ENCODE data around the gene DUSP28. TPM values are rescaled to one million over a fixed set of nuclear protein-coding genes. Genes with fewer than 3 reads are reported as not detected.

Gene DUSP28
- total and polyA plus RNA-seq, 2 experiments from 2014 or later: 2.7 to 4.3 TPM

GRCh38 chr2:240525802-240526201, 34.4 kb upstream of the DUSP28 start:
- H2AFZ ChIP-seq: no peak overlapping the region
- Mint-ChIP-seq H3K27me3 (ENCODE audit: insufficient read depth, low read depth, poor library complexity) (peaks cover 6% of the 10 kb centered on the region), H3K36me3 (ENCODE audit: low read depth) (peaks cover 74% of the 10 kb centered on the region), H3K4me3 (no peak overlapping the region), H3K27ac (no peak overlapping the region), H3K9me3 (peaks cover 76% of the 10 kb centered on the region), H3K4me1 (peaks cover under 1% of the 10 kb centered on the region)
- H3F3A ChIP-seq (replicated peaks; ENCODE audit: low read depth): no peaks in the 10 kb centered on the region
- H3K27ac ChIP-seq (ENCODE audit: low read depth): no peak overlapping the region
- ATAC-seq (no peak), DNase-seq (ENCODE audit: low spot score) (no peak)
- no peaks in the 10 kb centered on the region for H3K79me2 ChIP-seq (replicated peaks; ENCODE audit: insufficient read depth)
- H3K4me2 ChIP-seq: no peak overlapping the region
- no peaks in the 10 kb centered on the region for H3K4me1 ChIP-seq (ENCODE audit: insufficient read depth)
- H3K4me3 ChIP-seq: no peak overlapping the region
- H3K9me2 ChIP-seq (ENCODE audit: insufficient read depth): peaks cover 3% of the 10 kb centered on the region; the same call in 1 of the 2 replicates
- H3K36me3 ChIP-seq (ENCODE audit: insufficient read depth): no peaks in the 10 kb centered on the region
- H3K27me3 ChIP-seq (ENCODE audit: insufficient read depth): no peaks in the 10 kb centered on the region
- no peak for TF ChIP-seq STAT1 (IDR thresholded peaks at IDR 0.05; ENCODE audit: unreplicated experiment)
- no peak for TF ChIP-seq CTCF (conservative IDR thresholded peaks at IDR 0.05; ENCODE audit: low read depth in 2 of 2)
- TF ChIP-seq REST (IDR thresholded peaks at IDR 0.05; ENCODE audit: unreplicated experiment): no peak
- TF ChIP-seq POLR2AphosphoS5 (IDR thresholded peaks at IDR 0.05; ENCODE audit: low read depth): no peak
- no peak for TF ChIP-seq ZNF462 (CRISPR knock-in tag; IDR thresholded peaks at IDR 0.05)
- TF ChIP-seq EZH2phosphoT487 (IDR thresholded peaks at IDR 0.05; ENCODE audit: unreplicated experiment): no peak
- TF ChIP-seq ZNF331 (CRISPR knock-in tag; IDR thresholded peaks at IDR 0.05; ENCODE audit: low read depth): no peak
- TF ChIP-seq NANOG (IDR thresholded peaks at IDR 0.05; ENCODE audit: borderline replicate concordance): no peak
- TF ChIP-seq ETS1 (IDR thresholded peaks at IDR 0.05): no peak
- TF ChIP-seq EZH2 (IDR thresholded peaks at IDR 0.05; ENCODE audit: low read depth, unreplicated experiment): no peak
- TF ChIP-seq ZNF114 (CRISPR knock-in tag; IDR thresholded peaks at IDR 0.05): no peak
- no peak for TF ChIP-seq CREB1 (CRISPR knock-in tag; IDR thresholded peaks at IDR 0.05; ENCODE audit: low read depth)
- TF ChIP-seq JUNB (IDR thresholded peaks at IDR 0.05; ENCODE audit: unreplicated experiment): no peak
- no peaks in the 10 kb centered on the region for H4K20me1 ChIP-seq (replicated peaks; ENCODE audit: insufficient read depth)

Measured in GM23338 (cell line).